Endothelial cell of coronary artery (primary cell): ENCODE results near the gene RNASE1. TPM values are rescaled to one million over a fixed set of nuclear protein-coding genes. Genes with fewer than 3 reads are reported as not detected.

Experiments used
- total RNA-seq: library from RNA; depleted of rRNA; stranded (reverse); fragments of >200 nt; gene quantifications from 2 replicates; pipeline ENCODE4 v1.2.3, GENCODE V29; 2014

RNASE1 gene
- 46.7 and 82.6 TPM in 2 replicates for total RNA-seq

GRCh38 chr14:20802341-20803084 is at the start of gene RNASE1:
TSS of gene RNASE1 (minus strand) at chr14:20802844. CDS start at chr14:20802068, 776 bp downstream.

Other genes with a start within 250 kb of the RNASE1 start
- not detected in 2 replicates for gene RNASE9, start 241.8 kb downstream of the RNASE1 start, total RNA-seq
- gene RNASE11, start 214.8 kb downstream of the RNASE1 start, total RNA-seq: not detected in 2 replicates
- gene RNASE12, start 211.5 kb downstream of the RNASE1 start, total RNA-seq: not detected in 2 replicates
- not detected in 2 replicates for gene OR6S1, start 161.2 kb downstream of the RNASE1 start, total RNA-seq
- 6.6 and 6.7 TPM in 2 replicates for gene RNASE4, start 118.3 kb downstream of the RNASE1 start, total RNA-seq
- 1.9 and 2.6 TPM in 2 replicates for gene ANG, start 114.1 kb downstream of the RNASE1 start, total RNA-seq
- not detected in 2 replicates for gene EDDM3A, start 57.0 kb downstream of the RNASE1 start, total RNA-seq
- not detected in 2 replicates for gene EDDM3B, start 34.4 kb downstream of the RNASE1 start, total RNA-seq
- 0.09 TPM in 1 of 2 replicates, not detected in the other for gene RNASE6, start 21.6 kb downstream of the RNASE1 start, total RNA-seq
- gene RNASE3, start 88.5 kb upstream of the RNASE1 start, total RNA-seq: not detected in 2 replicates
- not detected in 2 replicates for gene RNASE2, start 152.6 kb upstream of the RNASE1 start, total RNA-seq
- 24.1 and 24.5 TPM in 2 replicates for gene METTL17, start 187.1 kb upstream of the RNASE1 start, total RNA-seq
- gene SLC39A2, start 196.4 kb upstream of the RNASE1 start, total RNA-seq: not detected in 2 replicates
- gene NDRG2, start 222.2 kb upstream of the RNASE1 start, total RNA-seq: 0.09 TPM in 1 of 2 replicates, not detected in the other
- not detected in 2 replicates for gene TPPP2, start 227.4 kb upstream of the RNASE1 start, total RNA-seq
- gene RNASE13, start 232.0 kb upstream of the RNASE1 start, total RNA-seq: not detected in 2 replicates
- gene RNASE7, start 239.5 kb upstream of the RNASE1 start, total RNA-seq: not detected in 2 replicates